ENCODE measurements around the gene PACSIN2.

DNA sequence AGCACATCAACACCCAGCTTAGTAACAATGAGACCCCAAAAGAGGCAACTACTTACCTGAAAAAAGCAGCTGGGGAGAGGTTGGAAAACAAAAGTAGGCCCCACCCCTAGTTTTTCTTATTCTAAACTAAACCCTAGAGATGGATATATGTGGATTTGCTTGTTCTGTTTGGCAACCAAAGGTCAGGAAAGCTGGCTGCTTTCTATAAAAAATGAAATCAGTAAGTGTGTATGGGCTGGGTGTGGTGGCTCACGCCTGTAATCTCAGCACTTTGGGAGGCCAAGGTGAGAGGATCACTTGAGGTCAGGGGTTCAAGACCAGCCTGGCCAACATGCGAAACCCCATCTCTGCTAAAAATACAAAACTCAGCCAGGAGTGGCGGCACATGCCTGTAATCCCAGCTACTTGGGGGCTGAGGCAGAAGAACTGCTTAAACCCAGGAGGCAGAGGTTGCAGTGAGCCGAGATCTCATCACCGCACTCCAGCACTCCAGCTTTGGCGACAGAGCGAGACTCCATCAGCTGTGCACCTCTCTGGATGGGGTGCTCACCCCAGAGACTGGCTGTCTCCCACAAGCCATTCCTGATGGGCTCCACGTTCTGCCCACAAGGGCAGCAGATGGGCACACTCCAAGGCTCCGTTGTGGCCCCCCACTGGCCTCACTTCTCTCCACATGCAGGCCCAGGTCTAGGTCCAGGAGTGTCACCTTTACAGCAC lies 30.0 kb downstream of the PACSIN2 start:
- TF ChIP-seq, protein P1, sequence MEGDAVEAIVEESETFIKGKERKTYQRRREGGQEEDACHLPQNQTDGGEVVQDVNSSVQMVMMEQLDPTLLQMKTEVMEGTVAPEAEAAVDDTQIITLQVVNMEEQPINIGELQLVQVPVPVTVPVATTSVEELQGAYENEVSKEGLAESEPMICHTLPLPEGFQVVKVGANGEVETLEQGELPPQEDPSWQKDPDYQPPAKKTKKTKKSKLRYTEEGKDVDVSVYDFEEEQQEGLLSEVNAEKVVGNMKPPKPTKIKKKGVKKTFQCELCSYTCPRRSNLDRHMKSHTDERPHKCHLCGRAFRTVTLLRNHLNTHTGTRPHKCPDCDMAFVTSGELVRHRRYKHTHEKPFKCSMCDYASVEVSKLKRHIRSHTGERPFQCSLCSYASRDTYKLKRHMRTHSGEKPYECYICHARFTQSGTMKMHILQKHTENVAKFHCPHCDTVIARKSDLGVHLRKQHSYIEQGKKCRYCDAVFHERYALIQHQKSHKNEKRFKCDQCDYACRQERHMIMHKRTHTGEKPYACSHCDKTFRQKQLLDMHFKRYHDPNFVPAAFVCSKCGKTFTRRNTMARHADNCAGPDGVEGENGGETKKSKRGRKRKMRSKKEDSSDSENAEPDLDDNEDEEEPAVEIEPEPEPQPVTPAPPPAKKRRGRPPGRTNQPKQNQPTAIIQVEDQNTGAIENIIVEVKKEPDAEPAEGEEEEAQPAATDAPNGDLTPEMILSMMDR (IDR thresholded peaks at IDR 0.05) = no peak
- TF ChIP-seq, protein P2, sequence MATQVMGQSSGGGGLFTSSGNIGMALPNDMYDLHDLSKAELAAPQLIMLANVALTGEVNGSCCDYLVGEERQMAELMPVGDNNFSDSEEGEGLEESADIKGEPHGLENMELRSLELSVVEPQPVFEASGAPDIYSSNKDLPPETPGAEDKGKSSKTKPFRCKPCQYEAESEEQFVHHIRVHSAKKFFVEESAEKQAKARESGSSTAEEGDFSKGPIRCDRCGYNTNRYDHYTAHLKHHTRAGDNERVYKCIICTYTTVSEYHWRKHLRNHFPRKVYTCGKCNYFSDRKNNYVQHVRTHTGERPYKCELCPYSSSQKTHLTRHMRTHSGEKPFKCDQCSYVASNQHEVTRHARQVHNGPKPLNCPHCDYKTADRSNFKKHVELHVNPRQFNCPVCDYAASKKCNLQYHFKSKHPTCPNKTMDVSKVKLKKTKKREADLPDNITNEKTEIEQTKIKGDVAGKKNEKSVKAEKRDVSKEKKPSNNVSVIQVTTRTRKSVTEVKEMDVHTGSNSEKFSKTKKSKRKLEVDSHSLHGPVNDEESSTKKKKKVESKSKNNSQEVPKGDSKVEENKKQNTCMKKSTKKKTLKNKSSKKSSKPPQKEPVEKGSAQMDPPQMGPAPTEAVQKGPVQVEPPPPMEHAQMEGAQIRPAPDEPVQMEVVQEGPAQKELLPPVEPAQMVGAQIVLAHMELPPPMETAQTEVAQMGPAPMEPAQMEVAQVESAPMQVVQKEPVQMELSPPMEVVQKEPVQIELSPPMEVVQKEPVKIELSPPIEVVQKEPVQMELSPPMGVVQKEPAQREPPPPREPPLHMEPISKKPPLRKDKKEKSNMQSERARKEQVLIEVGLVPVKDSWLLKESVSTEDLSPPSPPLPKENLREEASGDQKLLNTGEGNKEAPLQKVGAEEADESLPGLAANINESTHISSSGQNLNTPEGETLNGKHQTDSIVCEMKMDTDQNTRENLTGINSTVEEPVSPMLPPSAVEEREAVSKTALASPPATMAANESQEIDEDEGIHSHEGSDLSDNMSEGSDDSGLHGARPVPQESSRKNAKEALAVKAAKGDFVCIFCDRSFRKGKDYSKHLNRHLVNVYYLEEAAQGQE (IDR thresholded peaks at IDR 0.05; ENCODE audit: insufficient read depth in 1 of 2, low read depth in 2 of 2, low read length in 1 of 2) = no peak
- TF ChIP-seq SIN3A (IDR thresholded peaks at IDR 0.05; ENCODE audit: borderline replicate concordance, insufficient read depth, low read depth, low read length) (no peak), POLR2AphosphoS5 (IDR thresholded peaks at IDR 0.05; ENCODE audit: low read depth, low read length) (no peak), TCF7L2 (IDR thresholded peaks at IDR 0.05; ENCODE audit: low read depth, low read length) (no peak)
